ENCODE results near the gene CFAP74. TPM values are rescaled to one million over a fixed set of nuclear protein-coding genes. Genes with fewer than 3 reads are reported as not detected.

CFAP74 gene
- total and polyA plus RNA-seq, 2 of the 13 experiments (the other 11 are each of a cell fraction or from before 2014, with no cell fraction given), result 0.27 to 0.62 TPM

DNA sequence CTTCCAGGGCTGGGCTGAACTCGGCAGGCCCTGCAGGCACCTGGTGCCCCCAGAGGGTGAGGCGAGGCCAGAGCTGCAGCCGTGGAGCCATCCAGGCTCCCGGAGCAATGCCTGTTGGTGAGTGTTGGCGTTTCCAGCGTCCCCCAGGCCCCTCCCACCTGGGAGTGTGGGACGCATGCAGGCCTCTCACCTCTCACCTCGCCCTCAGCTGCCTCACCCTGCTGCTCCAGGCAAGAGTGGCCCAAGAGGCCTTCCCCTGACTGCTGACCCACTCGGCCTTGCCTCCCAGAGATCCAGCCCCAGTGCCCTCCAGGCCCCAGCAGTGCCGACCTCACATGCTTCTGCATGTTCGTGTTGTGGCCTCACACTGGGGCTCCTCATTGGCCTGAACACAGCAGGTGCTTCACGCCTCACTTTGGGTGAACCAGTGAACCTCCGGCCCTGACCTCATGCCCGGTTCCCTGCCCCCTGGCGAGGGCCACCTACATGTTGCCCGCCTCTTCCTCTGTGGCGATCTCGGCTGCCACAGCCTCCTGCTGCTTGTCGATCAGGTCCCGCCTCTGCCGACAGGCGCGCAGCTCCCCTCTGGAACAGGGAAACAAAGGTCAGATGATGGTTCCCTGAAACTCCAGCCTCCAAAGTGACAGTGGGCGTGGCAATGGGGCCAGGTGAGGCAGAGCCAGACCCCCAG is 17.0 kb downstream of the CFAP74 start (continued):
- TF ChIP-seq, protein P1, sequence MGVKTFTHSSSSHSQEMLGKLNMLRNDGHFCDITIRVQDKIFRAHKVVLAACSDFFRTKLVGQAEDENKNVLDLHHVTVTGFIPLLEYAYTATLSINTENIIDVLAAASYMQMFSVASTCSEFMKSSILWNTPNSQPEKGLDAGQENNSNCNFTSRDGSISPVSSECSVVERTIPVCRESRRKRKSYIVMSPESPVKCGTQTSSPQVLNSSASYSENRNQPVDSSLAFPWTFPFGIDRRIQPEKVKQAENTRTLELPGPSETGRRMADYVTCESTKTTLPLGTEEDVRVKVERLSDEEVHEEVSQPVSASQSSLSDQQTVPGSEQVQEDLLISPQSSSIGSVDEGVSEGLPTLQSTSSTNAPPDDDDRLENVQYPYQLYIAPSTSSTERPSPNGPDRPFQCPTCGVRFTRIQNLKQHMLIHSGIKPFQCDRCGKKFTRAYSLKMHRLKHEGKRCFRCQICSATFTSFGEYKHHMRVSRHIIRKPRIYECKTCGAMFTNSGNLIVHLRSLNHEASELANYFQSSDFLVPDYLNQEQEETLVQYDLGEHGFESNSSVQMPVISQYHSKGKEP (CRISPR knock-in tag; IDR thresholded peaks at IDR 0.05), result no peak
- TF ChIP-seq ZNF800 (CRISPR knock-in tag; IDR thresholded peaks at IDR 0.05) (no peak; the same call in 1 of the 2 replicates), ZNF350 (CRISPR knock-in tag; IDR thresholded peaks at IDR 0.05; ENCODE audit: borderline replicate concordance, low read depth) (peak; percentile 27; the same call in 1 of the 2 replicates), TAF1 (CRISPR knock-in tag; IDR thresholded peaks at IDR 0.05) (no peak), SRSF4 (IDR thresholded peaks at IDR 0.05; ENCODE audit: low read depth, low read length, poor library complexity, severe bottlenecking) (no peak), ATF1 (CRISPR knock-in tag; IDR thresholded peaks at IDR 0.05) (no peak), HES4 (CRISPR knock-in tag; IDR thresholded peaks at IDR 0.05; ENCODE audit: borderline replicate concordance) (no peak; the same call in 1 of the 2 replicates), ZNF18 (CRISPR knock-in tag; IDR thresholded peaks at IDR 0.05; ENCODE audit: insufficient replicate concordance) (no peak), AGO1 (IDR thresholded peaks at IDR 0.05; ENCODE audit: low read depth, low read length, poor library complexity, severe bottlenecking) (no peak), ZSCAN21 (CRISPR knock-in tag; IDR thresholded peaks at IDR 0.05; ENCODE audit: borderline replicate concordance) (no peak), NBN (conservative IDR thresholded peaks at IDR 0.05) (no peak), SP1 (IDR thresholded peaks at IDR 0.05) (no peak), SP1 (CRISPR knock-in tag; IDR thresholded peaks at IDR 0.05) (no peak; the same call in 1 of the 2 replicates), SYNCRIP (IDR thresholded peaks at IDR 0.05; ENCODE audit: insufficient read depth, low read depth, low read length) (no peak), MEF2D (CRISPR knock-in tag; IDR thresholded peaks at IDR 0.05) (no peak), DMAP1 (CRISPR knock-in tag; IDR thresholded peaks at IDR 0.05) (peak; percentile 39; the same call in 1 of the 2 replicates), ZSCAN22 (CRISPR knock-in tag; IDR thresholded peaks at IDR 0.05) (no peak), ZKSCAN5 (CRISPR knock-in tag; IDR thresholded peaks at IDR 0.05) (no peak)
- TF ChIP-seq, protein P2, sequence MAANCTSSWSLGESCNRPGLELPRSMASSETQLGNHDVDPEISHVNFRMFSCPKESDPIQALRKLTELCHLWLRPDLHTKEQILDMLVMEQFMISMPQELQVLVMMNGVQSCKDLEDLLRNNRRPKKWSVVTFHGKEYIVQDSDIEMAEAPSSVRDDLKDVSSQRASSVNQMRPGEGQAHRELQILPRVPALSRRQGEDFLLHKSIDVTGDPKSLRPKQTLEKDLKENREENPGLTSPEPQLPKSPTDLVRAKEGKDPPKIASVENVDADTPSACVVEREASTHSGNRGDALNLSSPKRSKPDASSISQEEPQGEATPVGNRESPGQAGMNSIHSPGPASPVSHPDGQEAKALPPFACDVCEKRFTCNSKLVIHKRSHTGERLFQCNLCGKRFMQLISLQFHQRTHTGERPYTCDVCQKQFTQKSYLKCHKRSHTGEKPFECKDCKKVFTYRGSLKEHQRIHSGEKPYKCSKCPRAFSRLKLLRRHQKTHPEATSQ (CRISPR knock-in tag; IDR thresholded peaks at IDR 0.05; ENCODE audit: borderline replicate concordance), result no peak
- TF ChIP-seq, protein P3, sequence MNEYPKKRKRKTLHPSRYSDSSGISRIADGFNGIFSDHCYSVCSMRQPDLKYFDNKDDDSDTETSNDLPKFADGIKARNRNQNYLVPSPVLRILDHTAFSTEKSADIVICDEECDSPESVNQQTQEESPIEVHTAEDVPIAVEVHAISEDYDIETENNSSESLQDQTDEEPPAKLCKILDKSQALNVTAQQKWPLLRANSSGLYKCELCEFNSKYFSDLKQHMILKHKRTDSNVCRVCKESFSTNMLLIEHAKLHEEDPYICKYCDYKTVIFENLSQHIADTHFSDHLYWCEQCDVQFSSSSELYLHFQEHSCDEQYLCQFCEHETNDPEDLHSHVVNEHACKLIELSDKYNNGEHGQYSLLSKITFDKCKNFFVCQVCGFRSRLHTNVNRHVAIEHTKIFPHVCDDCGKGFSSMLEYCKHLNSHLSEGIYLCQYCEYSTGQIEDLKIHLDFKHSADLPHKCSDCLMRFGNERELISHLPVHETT (CRISPR knock-in tag; conservative IDR thresholded peaks at IDR 0.05), result no peak

All from HepG2 (cell line).